ENCODE measurements around the gene SUV39H1.
"Not testable (repeated sequence)": the region's sequence is repeated elsewhere in the genome, so short reads cannot be mapped to it uniquely, and the experiment has no call there.

SUV39H1 gene

GRCh38 chrX:48685416-48685815 is 11.1 kb upstream of the SUV39H1 start:
- no peak for DNase-seq (ENCODE audit: low read depth in 2 of 2)

- no peak for DNase-seq (ENCODE audit: low read depth in 2 of 2)
Observed at GRCh38 chrX:48688531-48689150, 7.9 kb upstream of the SUV39H1 start.

GRCh38 chrX:48689208-48689920 is 7.2 kb upstream of the SUV39H1 start:
- no peak for DNase-seq (ENCODE audit: low read depth in 2 of 2)

- DNase-seq (ENCODE audit: low read depth in 2 of 2): not testable (repeated sequence)
Observed at GRCh38 chrX:48691746-48692145, 4.8 kb upstream of the SUV39H1 start.

GRCh38 chrX:48694776-48695533 is 1.6 kb upstream of the SUV39H1 start:
- no peak for DNase-seq (ENCODE audit: low read depth in 2 of 2)

GRCh38 chrX:48695534-48695896 is 1.0 kb upstream of the SUV39H1 start:
- no peak for DNase-seq (ENCODE audit: low read depth in 2 of 2)

- no peak for DNase-seq (ENCODE audit: low read depth in 2 of 2)
Observed at GRCh38 chrX:48695925-48696300, 621 bp upstream of the SUV39H1 start.

GRCh38 chrX:48696909-48697727 is 584 bp downstream of the SUV39H1 start:
- no peak for DNase-seq (ENCODE audit: low read depth in 2 of 2)

GRCh38 chrX:48698306-48698705 is 1.8 kb downstream of the SUV39H1 start:
- no peak for DNase-seq (ENCODE audit: low read depth in 2 of 2)

- DNase-seq (ENCODE audit: low read depth in 2 of 2): no peak
Observed at GRCh38 chrX:48700246-48700645, 3.7 kb downstream of the SUV39H1 start.

- DNase-seq (ENCODE audit: low read depth in 2 of 2): no peak
Observed at GRCh38 chrX:48700951-48701653, 4.6 kb downstream of the SUV39H1 start.

GRCh38 chrX:48702032-48702431 is 5.5 kb downstream of the SUV39H1 start:
- DNase-seq (ENCODE audit: low read depth in 2 of 2): no peak

GRCh38 chrX:48702716-48703115 is 6.2 kb downstream of the SUV39H1 start:
- no peak for DNase-seq (ENCODE audit: low read depth in 2 of 2)

- DNase-seq (ENCODE audit: low read depth in 2 of 2): no peak
Observed at GRCh38 chrX:48703228-48703627, 6.7 kb downstream of the SUV39H1 start.

GRCh38 chrX:48703642-48704481 is 7.3 kb downstream of the SUV39H1 start:
- no peak for DNase-seq (ENCODE audit: low read depth in 2 of 2)

- no peak for DNase-seq (ENCODE audit: low read depth in 2 of 2)
Observed at GRCh38 chrX:48705871-48706270, 9.3 kb downstream of the SUV39H1 start.

GRCh38 chrX:48709522-48710112 is 13.1 kb downstream of the SUV39H1 start:
- no peak for DNase-seq (ENCODE audit: low read depth in 2 of 2)

- DNase-seq (ENCODE audit: low read depth in 2 of 2): no peak
Observed at GRCh38 chrX:48711162-48711928, 14.8 kb downstream of the SUV39H1 start.

GRCh38 chrX:48711929-48712505 is 15.5 kb downstream of the SUV39H1 start:
- DNase-seq (ENCODE audit: low read depth in 2 of 2): no peak

Measured in stimulated activated CD4-positive, alpha-beta T cell treated with anti-CD3 and anti-CD28 coated beads, Interleukin-1b, Interleukin-23, amount 100 ng/mL, for 1 hour (primary cell).